OCI-LY7 (cell line): ENCODE data around the gene UGT1A6. TPM values are rescaled to one million over a fixed set of nuclear protein-coding genes. Genes with fewer than 3 reads are reported as not detected.

Source experiments
- BruUV-seq: library from RNA; stranded (reverse); fragments of 400-500 nt; replicated peaks from 2 replicates; lab custom pipeline; 2021; lab: Mats Ljungman, UMichigan
- CTCF ChIA-PET: fragments of 300-600 bp; sonication (Branson Sonifier 250); formaldehyde crosslinking; loops from one replicate; lab custom pipeline; 2022; ENCODE audit warnings: antibody characterized with exemption; ENCODE audit not compliant: unreplicated experiment; lab: Charles Lee
- POLR2A ChIA-PET: fragments of 300-600 bp; sonication (Branson Sonifier 250); formaldehyde crosslinking; loops from one replicate; lab custom pipeline; 2022; ENCODE audit warnings: antibody characterized with exemption; lab: Charles Lee
- DNase-seq: peaks from one replicate; pipeline ENCODE4 v3.0.0-alpha.2; 2015; ENCODE audit warnings: low spot score
- H2AFZ ChIP-seq: fragments of 200-600 bp; sonication (generic), shearing (Covaris generic); 2 replicates; pipeline ENCODE4 v1.6.1; 2014; ENCODE audit warnings: mild to moderate bottlenecking, antibody characterized with exemption, low read length, moderate library complexity
- H3K27ac ChIP-seq: fragments of 200-600 bp; sonication (generic); 2 replicates; pipeline ENCODE4 v1.5.1; 2014; ENCODE audit warnings: mixed run types, low read depth, mild to moderate bottlenecking, moderate library complexity, low read length, inconsistent platforms; ENCODE audit not compliant: poor library complexity, severe bottlenecking
- H3K36me3 ChIP-seq: fragments of 200-600 bp; sonication (generic); 2 replicates; pipeline ENCODE4 v1.6.1; 2014; ENCODE audit warnings: mild to moderate bottlenecking, antibody characterized with exemption, low read length, moderate library complexity, mixed read lengths; ENCODE audit not compliant: insufficient read depth
- H3K4me1 ChIP-seq: fragments of 200-600 bp; sonication (generic); 2 replicates; pipeline ENCODE4 v1.5.1; 2014; ENCODE audit warnings: mild to moderate bottlenecking, low read length; ENCODE audit not compliant: insufficient read depth, poor library complexity, severe bottlenecking
- H3K4me2 ChIP-seq: fragments of 200-600 bp; sonication (generic); 2 replicates; pipeline ENCODE4 v1.6.1; 2014; ENCODE audit warnings: mild to moderate bottlenecking, low read length
- H3K4me3 ChIP-seq: fragments of 200-600 bp; sonication (generic); 2 replicates; pipeline ENCODE4 v1.5.1; 2014; ENCODE audit warnings: mild to moderate bottlenecking, low read depth, low read length; ENCODE audit not compliant: poor library complexity, severe bottlenecking
- H3K79me2 ChIP-seq: fragments of 200-600 bp; sonication (generic); 2 replicates; pipeline ENCODE4 v1.6.1; 2016; ENCODE audit warnings: low read depth, mild to moderate bottlenecking, low read length, moderate library complexity, mixed read lengths; ENCODE audit not compliant: insufficient read depth
- H3K9me2 ChIP-seq: fragments of 200-600 bp; sonication (generic); 2 replicates; pipeline ENCODE4 v1.6.1; 2016; ENCODE audit warnings: mild to moderate bottlenecking, low read length, mixed read lengths; ENCODE audit not compliant: insufficient read depth
- H3K9me3 ChIP-seq: fragments of 200-600 bp; sonication (generic); 2 replicates; pipeline ENCODE4 v1.6.1; 2014; ENCODE audit warnings: mild to moderate bottlenecking, mixed run types, low read length, mixed read lengths
- H4K20me1 ChIP-seq: fragments of 200-600 bp; sonication (generic); 2 replicates; pipeline ENCODE4 v1.6.1; 2014; ENCODE audit warnings: mild to moderate bottlenecking, antibody characterized with exemption, low read length, moderate library complexity, mixed read lengths; ENCODE audit not compliant: insufficient read depth
- CTCF ChIP-seq: fragments of 200-600 bp; sonication (generic); conservative IDR thresholded peaks from 2 replicates; pipeline ENCODE4 v1.5.1; 2014; ENCODE audit warnings: mild to moderate bottlenecking, antibody characterized with exemption, low read length, moderate library complexity, mixed read lengths
- EZH2phosphoT487 ChIP-seq: fragments of 200-600 bp; sonication (generic); IDR thresholded peaks from 2 replicates; pipeline ENCODE4 v1.6.1; 2018; ENCODE audit warnings: low read depth, borderline replicate concordance, mild to moderate bottlenecking, mixed run types, antibody characterized with exemption, low read length, moderate library complexity, mixed read lengths
- intact Hi-C: fragments of 100-400 bp; cut with micrococcal nuclease; formaldehyde crosslinking; loops from one replicate; pipeline ENCODE4 v1.10.0; 2022; ENCODE audit not compliant: unreplicated experiment
- total RNA-seq, 2 experiments: library from RNA; depleted of rRNA in 1 of 2; stranded (reverse); fragments of >200 nt in 1 of 2; shearing (Covaris generic) in 1 of 2; gene quantifications; 2 replicates each; pipeline ENCODE4 v1.2.3, GENCODE V29; 2014 to 2022

UGT1A6 gene
- total RNA-seq, 2 experiments from 2014 or later = not detected

- no peak within 1 kb of the TSS for H3K4me2 ChIP-seq
- CTCF ChIA-PET = no interaction called here
- H3K36me3 ChIP-seq = no peaks in the 10 kb centered on the region
- no peak within 1 kb of the TSS for H3K27ac ChIP-seq
- no peak within 1 kb of the TSS for H3K4me3 ChIP-seq
- H3K9me3 ChIP-seq = no peaks in the 10 kb centered on the region
- no TSS peak for BruUV-seq
- H3K79me2 ChIP-seq = no peaks in the 10 kb centered on the region
- intact Hi-C loops = no loop called here
- TF ChIP-seq CTCF (no peak), EZH2phosphoT487 (no peak)
- no peaks in the 10 kb centered on the region for H4K20me1 ChIP-seq
- no peaks in the 10 kb centered on the region for H3K9me2 ChIP-seq
- no peak for DNase-seq
- no peaks in the 10 kb centered on the region for H3K4me1 ChIP-seq
- H2AFZ ChIP-seq = no peak within 1 kb of the TSS
- POLR2A ChIA-PET = no interaction called here
These were observed 85.3 kb downstream of the UGT1A6 start, which contains the start of gene MROH2A for GRCh38 chr2:233778030-233778429. MROH2A (plus strand) TSS chr2:233778330; CDS start chr2:233779359, 1,029 bp downstream.

GRCh38 chr2:233779722-233780121 is 87.0 kb downstream of the UGT1A6 start:
- no TSS peak for BruUV-seq
- ChIA-PET CTCF (no interaction called here), POLR2A (interaction anchor here (1.0 kb wide), 1 partner anchor 125 kb away, joined by 4 read pairs; no protein-coding TSS in a partner anchor)
- no peak overlapping the region for H2AFZ ChIP-seq
- TF ChIP-seq CTCF = no peak
- TF ChIP-seq EZH2phosphoT487 = no peak
- no peak overlapping the region for H3K4me2 ChIP-seq
- intact Hi-C loops = no loop called here
- no peaks in the 10 kb centered on the region for H3K9me2 ChIP-seq
- no peaks in the 10 kb centered on the region for H4K20me1 ChIP-seq
- no peaks in the 10 kb centered on the region for H3K36me3 ChIP-seq
- H3K4me1 ChIP-seq = no peaks in the 10 kb centered on the region
- no peak overlapping the region for H3K4me3 ChIP-seq
- H3K9me3 ChIP-seq = no peaks in the 10 kb centered on the region
- no peak overlapping the region for H3K27ac ChIP-seq
- H3K79me2 ChIP-seq = no peaks in the 10 kb centered on the region
- no peak for DNase-seq

- Histone ChIP-seq H3K79me2 (no peaks in the 10 kb centered on the region), H3K27ac (no peak overlapping the region), H3K9me3 (no peaks in the 10 kb centered on the region), H3K4me2 (no peak overlapping the region), H3K36me3 (no peaks in the 10 kb centered on the region), H2AFZ (no peak overlapping the region), H3K9me2 (no peaks in the 10 kb centered on the region), H4K20me1 (no peaks in the 10 kb centered on the region), H3K4me1 (no peaks in the 10 kb centered on the region), H3K4me3 (no peak overlapping the region)
- no peak for TF ChIP-seq EZH2phosphoT487
- TF ChIP-seq CTCF = no peak
- ChIA-PET POLR2A (interaction anchor here (1.0 to 1.3 kb wide), 2 partner anchors 10 to 126 kb away, joined by 4 read pairs; no protein-coding TSS in a partner anchor), CTCF (no interaction called here)
- no peak for DNase-seq
- no TSS peak for BruUV-seq
- intact Hi-C loops = no loop called here
These were observed 88.1 kb downstream of the UGT1A6 start for GRCh38 chr2:233780771-233781170.
